UCSD-AML1 (cell line): Measurements from ENCODE around the gene EML6.

Experiments used
- DNase-seq: peaks from one replicate; lab custom pipeline; 2025; ENCODE audit not compliant: unreplicated experiment; lab: John Stamatoyannopoulos, UW

EML6 gene

DNA sequence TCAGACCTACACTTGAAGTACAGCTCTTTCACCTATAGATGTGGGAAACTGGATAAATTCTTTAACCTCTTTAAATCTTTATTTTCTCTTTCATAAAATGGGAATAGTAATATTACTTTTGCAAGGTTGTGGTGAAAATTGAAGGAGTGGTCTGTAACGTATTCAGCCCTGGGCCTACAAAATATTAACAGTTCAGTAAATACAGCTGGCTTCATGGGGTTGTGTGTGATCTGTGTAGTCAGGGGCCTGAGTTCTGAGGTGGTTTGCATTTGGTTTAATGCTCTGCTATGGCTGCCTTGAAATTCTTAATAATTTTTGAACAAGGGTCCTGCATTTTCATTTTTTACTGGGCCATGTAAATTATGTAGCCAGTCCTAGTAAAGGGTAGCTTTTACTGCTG, 16.8 kb upstream of the EML6 start:
- DNase-seq, result no peak

DNA sequence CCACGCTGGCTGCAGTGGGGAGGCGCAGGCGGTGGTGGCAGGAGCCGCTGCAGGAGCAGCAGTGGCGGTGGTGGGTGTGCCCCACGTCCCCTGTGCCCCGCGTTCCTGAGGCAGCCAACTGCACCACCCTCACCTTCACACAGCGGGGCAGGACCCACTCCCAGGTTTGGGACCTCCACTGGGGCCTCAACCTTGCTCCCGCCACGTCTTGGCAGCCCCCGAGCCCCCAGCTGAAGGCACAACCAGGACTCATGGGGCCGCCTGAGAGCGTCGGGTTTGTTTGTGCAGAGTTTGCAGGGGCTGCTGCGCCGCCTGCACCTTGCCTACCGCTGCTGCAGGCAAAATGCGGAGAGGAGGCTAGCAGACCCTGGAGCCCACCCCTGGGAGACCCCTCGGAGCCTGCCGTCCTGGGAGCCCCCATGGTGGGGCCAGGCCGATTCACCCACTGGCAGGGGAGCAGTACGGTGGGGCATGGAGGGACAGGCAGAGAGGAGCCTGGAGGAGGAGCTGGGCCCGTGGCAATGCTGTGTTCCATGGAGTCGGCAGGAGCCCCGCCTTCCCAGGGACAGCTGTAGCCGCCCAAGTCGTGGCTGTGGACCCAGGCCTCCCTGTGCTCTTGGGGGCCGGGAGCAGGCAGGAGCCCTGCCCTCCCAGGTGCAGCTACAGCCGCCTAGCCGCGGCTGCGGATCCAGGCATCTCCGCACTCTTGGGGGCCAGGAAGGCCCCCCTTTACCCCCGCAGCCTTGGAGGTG, 14.7 kb upstream of the EML6 start:
- no peak for DNase-seq

DNA sequence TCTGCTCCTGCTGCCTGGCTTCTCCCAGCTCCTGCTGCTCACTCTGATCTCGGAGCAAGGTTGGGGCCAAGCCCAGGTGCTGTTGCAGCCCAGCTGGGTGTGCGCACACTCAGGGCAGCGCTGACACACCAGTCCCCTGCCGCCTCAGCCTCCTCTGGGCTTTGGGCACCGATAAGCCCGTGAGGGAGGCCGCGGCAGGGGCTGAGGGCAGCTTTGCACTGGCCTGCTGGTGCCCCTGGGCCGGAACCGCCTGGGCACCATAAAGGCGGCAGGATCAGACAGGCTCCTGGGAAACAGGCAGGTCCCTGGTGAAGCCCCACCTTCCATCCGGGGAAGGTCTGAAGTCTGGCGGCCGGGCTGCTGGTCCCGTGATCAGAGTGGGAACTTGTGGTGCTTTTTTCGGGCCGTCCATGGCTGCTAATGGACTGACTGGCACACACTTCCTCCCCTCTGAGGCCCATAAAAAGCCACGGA, 14.1 kb upstream of the EML6 start:
- no peak for DNase-seq

DNA sequence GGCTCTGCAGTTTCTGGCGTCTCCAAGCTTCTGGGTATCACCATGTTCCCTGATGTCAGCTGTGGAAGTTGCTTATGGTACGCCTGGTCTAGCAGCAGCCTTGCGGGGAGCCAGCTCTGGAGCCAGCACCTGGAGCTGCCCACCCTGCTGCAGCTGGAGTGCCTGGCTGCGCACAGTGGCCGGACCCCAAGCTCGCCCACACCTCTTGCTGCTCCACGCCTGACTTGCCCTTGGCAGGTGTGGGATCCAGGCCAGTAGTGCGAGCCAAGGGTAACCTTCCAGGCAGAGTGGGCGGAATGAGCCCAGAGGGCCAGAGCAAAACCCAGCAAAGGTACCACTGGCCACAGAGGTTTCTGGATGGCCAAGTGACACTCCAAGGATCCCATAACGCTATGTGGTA, 13.2 kb upstream of the EML6 start:
- no peak for DNase-seq

DNA sequence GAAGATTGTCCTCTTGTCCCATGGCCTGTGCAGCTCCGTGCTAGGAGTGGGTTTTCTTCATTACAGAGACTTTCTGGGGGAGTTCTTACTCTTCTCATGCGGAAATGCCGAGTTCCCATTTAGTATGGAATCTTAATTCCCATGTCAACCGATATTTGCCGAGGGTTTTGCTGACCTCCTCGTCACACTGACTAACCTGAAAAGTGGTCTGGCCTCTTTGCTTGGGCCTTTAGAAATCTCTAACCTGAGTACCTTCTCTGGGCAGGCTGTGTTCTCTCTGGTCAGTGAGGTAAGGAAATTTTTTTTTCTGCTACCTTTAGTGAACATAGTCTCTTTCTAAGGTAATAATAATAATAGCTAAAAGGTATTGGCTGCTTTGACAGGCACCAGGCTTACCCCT, 10.9 kb upstream of the EML6 start:
- DNase-seq, result no peak

DNA sequence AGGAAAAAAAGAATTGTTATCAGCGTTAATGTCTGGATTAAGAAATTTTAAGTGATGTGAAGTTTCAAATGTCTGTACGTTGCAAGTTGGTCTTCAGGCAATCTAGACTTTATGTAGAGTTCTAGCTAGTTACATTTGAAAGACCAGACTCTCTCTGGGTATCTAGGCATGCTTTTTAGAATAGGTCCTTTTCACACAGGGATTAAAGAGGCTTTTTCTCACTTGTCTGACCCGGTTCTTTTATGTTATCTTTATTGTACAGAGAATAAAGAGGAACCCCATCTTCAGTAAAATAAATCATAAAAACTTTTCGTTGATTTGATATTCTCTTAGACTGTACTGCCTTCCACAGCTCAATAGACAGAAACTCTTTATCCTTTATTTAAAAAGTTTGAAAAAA, 8.5 kb upstream of the EML6 start:
- no peak for DNase-seq

DNA sequence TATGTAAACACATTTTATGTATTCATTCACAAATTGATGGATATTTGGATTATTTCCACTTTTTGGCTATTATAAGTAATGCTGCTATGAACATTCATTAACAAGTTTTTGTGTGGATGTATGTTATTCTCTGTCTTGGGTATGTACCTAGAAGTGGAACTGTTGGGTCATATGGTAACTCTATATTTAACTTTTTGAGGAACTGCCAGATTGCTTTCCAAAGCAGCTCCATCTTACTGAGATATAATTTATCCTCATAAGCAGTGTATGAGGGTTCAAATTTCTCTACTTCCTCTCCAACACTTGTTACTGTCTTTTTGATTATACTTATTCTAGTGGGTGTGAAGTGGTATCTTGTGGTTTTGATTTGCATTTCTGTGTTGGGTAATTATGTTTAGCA, 7.1 kb upstream of the EML6 start:
- DNase-seq, result no peak

DNA sequence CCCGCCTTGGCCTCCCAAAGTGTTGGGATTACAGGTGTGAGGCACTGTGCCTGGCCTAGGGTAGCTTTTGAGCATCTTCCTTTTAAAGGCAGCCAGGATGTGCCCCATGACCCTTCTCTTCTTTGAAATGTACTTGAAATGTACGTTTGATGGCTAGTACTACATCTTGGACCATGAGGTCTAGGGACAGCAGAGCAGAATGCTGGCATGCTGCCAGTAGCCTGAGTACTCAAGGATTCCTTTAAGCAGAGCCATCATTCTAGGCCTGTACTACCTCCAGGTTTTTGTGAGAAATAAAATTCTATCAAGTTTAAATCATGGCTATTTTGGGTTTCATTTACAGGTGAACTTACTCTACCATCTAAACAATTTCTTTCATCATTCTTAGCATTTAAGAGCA, 2.9 kb upstream of the EML6 start:
- DNase-seq, result no peak

DNA sequence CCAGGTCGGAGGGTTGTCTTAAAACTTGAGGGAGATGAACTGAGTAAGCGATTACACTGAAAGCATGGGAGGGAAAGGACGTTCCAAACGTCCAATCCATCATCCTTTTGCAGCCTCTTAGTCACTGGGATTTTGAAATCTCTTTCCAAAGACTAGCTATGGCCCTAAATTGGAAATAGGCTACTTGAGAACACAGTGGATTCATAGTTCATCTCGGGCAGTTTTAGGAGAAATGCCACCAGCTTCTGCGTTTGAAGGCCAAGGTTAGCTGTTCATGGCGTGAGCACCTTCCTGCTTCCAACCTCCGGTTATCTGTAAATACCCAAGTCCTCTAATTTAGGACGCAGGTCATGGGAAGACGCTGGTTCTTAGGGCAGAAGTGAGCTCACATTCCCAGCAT, 821 bp upstream of the EML6 start:
- no peak for DNase-seq

DNA sequence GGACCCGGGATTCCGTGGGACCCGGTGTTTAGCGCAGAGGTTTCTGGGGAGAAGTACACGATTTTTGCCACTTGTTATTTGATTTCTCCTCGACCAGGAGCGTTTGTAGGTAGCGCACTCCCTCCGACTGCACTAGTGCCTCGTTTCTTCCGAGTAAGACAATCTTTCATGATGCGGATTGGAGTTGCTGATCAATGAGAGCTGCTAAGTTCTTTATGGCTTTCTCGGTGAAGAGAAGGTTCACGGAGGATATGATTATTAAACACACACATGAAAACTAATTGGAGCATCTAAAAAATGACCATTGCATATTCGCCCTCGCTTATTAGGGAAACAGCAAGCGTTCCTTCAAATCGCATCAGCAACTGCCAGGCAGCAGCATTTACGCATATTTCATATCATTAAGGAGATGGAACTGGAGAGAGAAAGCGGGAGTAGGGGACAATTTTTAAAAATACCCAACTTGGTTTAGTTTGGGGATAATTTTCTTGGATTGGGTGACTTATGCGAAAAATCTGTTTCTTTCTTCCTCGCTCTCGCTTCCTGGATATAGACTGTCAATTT, 616 bp downstream of the EML6 start:
- DNase-seq, result no peak

DNA sequence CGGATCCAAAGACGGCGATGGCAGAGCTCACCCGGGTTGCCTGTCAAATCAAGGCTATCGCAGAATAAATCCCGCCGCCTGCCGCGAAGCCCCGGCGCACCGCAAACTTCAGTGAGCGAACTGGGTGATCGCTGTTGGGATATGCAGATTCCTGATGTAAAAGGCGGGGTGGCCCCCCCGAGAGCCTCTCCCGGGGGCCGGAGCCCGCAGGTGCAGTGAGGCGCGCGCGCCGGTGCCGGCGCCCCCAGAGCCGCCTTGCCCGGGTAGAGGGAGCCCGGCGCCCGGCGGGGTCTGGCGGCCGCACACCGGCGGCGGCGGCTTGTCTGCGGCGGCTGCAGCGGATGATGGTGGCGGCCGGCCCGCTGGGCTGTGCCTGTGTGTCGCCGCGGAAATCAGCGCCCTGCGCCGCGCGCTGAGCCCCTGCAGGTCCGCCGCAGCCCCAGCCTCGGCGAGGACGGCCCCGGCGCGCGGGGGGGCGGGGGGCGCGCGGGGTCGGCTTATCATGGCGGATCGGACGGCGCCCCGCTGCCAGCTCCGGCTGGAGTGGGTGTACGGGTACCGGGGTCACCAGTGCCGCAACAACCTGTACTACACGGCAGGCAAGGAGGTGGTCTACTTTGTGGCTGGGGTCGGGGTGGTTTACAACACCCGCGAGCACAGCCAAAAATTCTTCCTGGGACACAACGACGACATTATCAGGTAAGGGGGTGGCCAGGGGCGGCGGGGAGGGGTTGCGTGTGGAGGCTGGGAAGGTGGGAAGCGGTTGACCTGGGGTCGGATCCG, 1.3 kb downstream of the EML6 start:
- DNase-seq, result peak; percentile 16

DNA sequence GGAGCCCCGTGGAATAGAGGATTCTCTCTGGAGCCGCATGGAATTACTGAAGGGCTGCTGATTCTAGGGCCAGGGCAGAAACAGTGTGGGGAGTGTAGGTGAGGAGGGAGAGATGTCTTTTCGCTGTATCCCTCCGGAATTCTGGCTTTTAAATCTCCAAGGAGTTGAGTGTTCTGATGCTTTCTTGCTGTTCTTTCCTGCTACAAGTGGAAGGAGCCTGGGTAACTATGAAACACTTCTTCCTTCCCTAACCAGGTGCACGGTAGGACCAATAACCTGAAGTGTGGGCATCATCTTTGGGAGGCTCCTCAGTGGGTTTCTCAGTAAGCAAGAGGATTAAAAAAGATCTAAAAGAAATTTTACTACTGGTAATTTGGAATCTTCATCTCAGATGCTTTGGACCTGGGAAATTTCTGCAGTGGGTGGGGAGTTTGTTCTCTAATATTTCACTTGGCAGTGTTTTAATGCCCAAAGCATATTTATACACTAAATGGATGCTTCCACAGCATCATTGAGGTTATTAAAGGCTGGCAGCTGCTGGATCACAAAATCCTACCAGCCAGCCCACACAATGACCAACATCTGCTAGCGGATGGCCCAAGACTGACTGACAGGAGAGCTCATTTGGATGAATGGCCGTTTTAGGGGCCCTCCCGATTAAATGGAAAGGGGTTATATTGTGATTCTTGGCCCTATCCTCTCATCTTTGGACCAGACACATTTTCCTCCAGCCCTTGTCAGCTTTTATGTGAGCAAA, 2.1 kb downstream of the EML6 start:
- DNase-seq, result no peak

DNA sequence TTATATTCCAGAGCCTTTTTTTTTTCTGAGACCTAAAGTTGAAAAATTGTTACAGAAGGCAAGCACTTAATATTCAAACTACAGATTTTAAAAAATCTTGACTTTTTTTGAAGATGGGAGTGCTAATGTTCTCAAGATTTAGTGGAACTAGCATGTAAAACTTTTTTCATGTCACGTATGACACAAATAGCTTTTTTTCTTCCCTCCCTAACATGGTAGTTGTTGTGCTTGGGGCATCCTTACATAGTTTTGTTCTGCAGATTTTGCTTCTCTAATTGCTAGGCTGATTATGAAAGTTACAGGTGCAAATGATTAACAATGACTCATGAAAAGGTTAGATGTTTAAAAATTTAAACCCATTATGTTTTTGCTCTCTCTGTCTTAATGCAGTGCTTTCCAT, 3.0 kb downstream of the EML6 start:
- no peak for DNase-seq

DNA sequence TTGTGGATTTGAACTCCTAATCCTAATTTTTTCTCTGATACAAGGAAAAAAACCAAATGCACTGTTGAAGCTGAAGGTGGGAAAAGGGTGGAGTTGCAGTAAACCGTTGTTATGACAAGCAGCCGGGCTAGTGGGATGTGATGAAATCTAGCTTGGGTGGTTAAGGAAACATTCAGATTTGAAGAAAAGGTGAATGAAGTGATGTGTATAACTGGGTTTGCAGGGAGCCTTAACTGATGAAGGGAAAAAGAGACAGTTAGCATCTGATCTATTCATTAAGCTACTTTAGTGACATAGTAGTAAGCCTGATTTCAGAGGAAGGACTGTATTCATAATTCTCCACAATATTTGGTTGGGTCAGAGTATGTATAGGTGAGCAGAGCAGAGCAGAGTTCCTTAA, 3.5 kb downstream of the EML6 start:
- DNase-seq, result no peak

DNA sequence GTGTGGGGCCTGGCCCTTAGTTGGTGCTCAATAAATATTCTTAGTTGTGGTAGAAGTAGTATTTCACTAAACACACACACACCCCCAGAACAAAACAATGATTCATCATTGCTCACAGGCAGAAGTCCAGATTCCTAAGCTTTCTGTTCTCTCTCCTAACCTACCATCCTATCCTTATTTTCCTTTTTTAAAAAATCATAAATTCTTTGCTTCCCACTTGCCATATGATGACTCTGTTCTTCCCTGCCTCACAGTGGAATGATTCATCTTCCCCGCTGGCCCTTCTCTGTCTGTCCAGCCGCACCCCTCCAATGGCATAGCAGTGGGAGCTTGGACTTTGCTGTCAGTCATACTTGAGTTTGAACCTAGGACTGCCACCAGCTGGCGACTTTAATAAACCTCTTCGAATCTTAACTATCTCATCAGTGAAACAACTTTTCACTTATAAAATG, 5.2 kb downstream of the EML6 start:
- no peak for DNase-seq

DNA sequence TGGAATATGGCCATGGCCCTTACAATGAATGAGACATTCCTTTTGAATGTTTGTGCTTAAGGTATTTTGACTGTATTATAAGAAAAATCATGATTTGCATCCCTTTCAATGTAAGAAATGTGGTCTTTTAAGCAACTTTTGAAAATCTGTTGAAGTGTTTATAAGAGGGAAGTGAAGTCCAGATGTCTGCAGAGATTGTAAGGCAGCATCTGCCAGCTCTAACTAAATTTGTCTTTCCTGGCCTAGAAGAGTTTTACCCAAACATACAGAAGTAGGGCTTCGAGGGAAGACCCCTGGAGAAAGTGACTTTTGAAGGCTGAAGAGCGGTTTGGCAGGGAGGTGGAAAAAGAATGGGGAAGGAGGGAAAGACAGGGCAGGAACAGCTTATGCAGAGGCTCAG, 12.2 kb downstream of the EML6 start:
- no peak for DNase-seq

DNA sequence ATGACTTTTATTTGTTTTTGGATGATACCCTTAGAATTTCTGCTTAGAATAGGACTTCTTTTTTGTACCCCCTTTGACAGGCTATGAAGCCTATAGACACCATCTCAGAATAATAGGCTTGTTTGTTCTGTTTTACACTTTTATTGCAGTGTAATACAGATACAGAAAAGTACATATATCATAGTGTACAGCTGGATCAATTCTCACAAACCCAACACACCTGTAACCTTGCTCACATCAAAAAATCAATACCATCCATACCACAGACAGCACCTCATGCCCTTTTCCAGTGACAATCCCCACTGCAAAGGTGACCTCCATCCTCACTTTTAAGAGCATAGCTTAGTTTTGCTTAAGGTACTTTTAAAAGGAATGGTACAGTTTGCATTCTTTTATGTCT, 14.8 kb downstream of the EML6 start:
- no peak for DNase-seq

DNA sequence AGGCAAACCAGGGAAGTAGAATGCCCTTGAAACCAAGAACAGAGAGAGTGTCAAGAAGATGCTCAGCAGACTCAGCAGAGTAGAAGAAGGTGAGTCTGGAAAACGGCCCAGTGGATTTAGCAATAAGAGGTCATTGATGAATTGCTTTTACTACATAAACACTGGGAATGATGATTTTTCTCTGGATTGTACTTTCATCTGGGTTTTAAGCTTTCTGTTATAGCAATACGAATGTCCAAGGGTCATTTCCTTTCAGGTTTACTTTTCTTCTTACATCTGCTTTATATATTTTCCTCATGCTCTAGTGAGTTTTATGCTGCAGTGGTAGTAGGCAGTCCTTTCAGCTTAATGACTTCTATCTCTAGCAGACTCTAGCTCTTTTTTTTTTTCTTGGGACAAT, 16.9 kb downstream of the EML6 start:
- DNase-seq, result no peak

DNA sequence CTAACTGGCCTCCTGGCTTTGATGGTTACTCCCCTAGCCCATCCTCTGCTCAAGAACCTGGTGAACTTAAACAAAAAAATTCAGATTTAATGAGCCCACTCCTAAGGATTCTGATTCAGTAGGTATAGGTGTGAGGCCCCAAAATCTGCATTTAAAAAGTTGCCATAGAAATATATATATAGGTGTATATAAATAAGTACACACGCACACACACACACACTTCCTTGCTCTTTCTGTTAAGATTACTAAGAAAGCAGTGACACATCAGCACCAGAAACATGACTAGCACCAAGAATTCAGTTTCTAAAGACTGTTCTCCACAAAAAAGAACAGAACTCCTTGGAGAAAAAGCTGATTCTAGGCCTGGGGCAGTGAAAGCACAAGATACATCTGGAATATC, 17.8 kb downstream of the EML6 start:
- no peak for DNase-seq

DNA sequence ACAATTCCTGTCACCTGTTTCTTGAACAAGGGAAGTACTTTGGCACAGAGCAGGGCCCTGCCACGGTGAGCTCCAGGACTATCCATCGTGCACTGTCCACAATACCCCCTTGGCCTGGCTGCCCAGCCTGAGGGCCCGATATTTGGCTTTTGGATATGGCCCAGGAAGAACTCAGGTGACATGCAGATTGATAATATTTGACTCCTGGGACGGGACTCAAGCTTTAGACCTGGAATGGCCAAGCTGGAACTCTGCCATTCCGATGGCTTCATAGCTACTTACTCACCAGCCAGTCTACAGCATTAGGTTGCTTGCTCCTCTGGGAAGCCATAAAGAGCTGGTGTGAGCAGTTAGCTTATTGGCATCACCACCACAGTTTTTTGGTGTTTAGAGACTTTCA, 26.6 kb downstream of the EML6 start:
- DNase-seq, result no peak

DNA sequence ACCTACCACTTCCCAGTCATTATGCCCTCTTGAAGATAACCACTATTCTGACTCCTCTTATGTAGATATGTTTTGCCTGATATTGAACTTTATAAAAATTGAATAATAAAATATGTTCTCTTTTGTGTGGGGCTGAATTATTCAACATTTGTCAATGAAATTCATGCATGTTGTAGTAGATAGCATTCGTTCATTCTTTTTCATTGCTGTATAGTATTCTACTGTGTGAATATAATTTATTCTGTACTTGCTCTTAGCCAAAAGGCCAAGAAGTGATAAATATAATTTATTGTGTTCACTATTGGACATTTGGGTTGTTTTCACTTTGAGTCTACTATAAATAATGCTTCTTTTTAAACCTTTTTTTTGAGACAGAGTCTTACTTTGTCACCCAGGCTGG, 29.0 kb downstream of the EML6 start:
- no peak for DNase-seq
